Colonic mucosa (tissue), 4 donors: ENCODE measurements around the gene IFI35. TPM values are rescaled to one million over a fixed set of nuclear protein-coding genes. Genes with fewer than 3 reads are reported as not detected.

ENCODE experiments used
- DNase-seq: peaks from one replicate; pipeline ENCODE4 v3.0.0-alpha.2; 2020
- H3K27ac ChIP-seq: fragments of 200-600 bp; one replicate; pipeline ENCODE4 v1.8.0; 2021
- H3K27me3 ChIP-seq: fragments of 200-600 bp; one replicate; pipeline ENCODE4 v1.8.0; 2021
- H3K36me3 ChIP-seq: fragments of 200-600 bp; one replicate; pipeline ENCODE4 v1.8.0; 2021
- H3K4me1 ChIP-seq: fragments of 200-600 bp; one replicate; pipeline ENCODE4 v1.8.0; 2021; ENCODE audit warnings: mild to moderate bottlenecking
- H3K4me3 ChIP-seq: fragments of 200-600 bp; one replicate; pipeline ENCODE4 v1.8.0; 2021
- H3K9ac ChIP-seq, 2 donors: one replicate each; pipeline ENCODE4 v1.7.0; 2013; ENCODE audit warnings: control low read depth in 2 of 2, low read depth in 2 of 2, low read length in 2 of 2
- H3K9me3 ChIP-seq: fragments of 200-600 bp; one replicate; pipeline ENCODE4 v1.8.0; 2021
- CTCF ChIP-seq: fragments of 200-600 bp; IDR thresholded peaks from one replicate; pipeline ENCODE4 v1.8.0; 2022; ENCODE audit warnings: antibody characterized with exemption, mild to moderate bottlenecking
- intact Hi-C: fragments of 100-400 bp; cut with DNase I; formaldehyde crosslinking; loops from one replicate; pipeline ENCODE4 v1.14.1; 2022
- total RNA-seq, 2 donors: library from RNA; stranded (reverse); fragmentation: NEBNext Ultra II Directional in 1 of 2; extraction: Animal tissue kit (Norgen Biotek cat#: 25700) in 1 of 2; gene quantifications; one replicate each; pipeline ENCODE4 v1.2.1, GENCODE V29; 2021
- donor health status: healthy.
- donor health status: DM: no; HTN: no; CAD: no.
- donor health status: DM: no; HTN: no; CAD: no.

The IFI35 gene
- total RNA-seq, 2 donors from 2014 or later: 25.9 to 27.9 TPM

GRCh38 chr17:43019418-43019817, 12.8 kb downstream of the IFI35 start:
- Histone ChIP-seq H3K9ac (peak overlapping the region in 1 of 2 donors; percentile 51), H3K27me3 (no peaks in the 10 kb centered on the region), H3K27ac (peak overlapping the region; percentile 83), H3K36me3 (no peaks in the 10 kb centered on the region), H3K4me3 (no peak overlapping the region), H3K9me3 (no peaks in the 10 kb centered on the region), H3K4me1 (no peaks in the 10 kb centered on the region)
- intact Hi-C loops: no loop called here
- TF ChIP-seq CTCF: no peak
- no peak for DNase-seq

- no peak for DNase-seq
- Histone ChIP-seq H3K27ac (peak overlapping the region; percentile 83), H3K4me1 (no peaks in the 10 kb centered on the region), H3K27me3 (no peaks in the 10 kb centered on the region), H3K4me3 (no peak overlapping the region), H3K9ac (peak overlapping the region in 1 of 2 donors; percentile 51), H3K9me3 (no peaks in the 10 kb centered on the region), H3K36me3 (no peaks in the 10 kb centered on the region)
- intact Hi-C loops: loop anchor here (10.0 kb wide), 2 partner anchors 295 to 325 kb away; no protein-coding TSS in a partner anchor
- TF ChIP-seq CTCF: no peak
Observed at GRCh38 chr17:43020030-43020621, 13.5 kb downstream of the IFI35 start.

GRCh38 chr17:43020789-43021740, 14.5 kb downstream of the IFI35 start:
- peak; percentile 69 for DNase-seq
- Histone ChIP-seq H3K9me3 (no peaks in the 10 kb centered on the region), H3K27me3 (no peaks in the 10 kb centered on the region), H3K36me3 (no peaks in the 10 kb centered on the region), H3K9ac (peak overlapping the region; percentile 90 to 97), H3K4me1 (no peaks in the 10 kb centered on the region), H3K27ac (peak overlapping the region; percentile 83), H3K4me3 (peak overlapping the region; percentile 99)
- no peak for TF ChIP-seq CTCF
- intact Hi-C loops: loop anchor here (10.0 kb wide), 2 partner anchors 294 to 324 kb away; no protein-coding TSS in a partner anchor

- Histone ChIP-seq H3K27ac (peak within 1 kb of the TSS; percentile 83), H3K4me1 (no peaks in the 10 kb centered on the region), H3K36me3 (no peaks in the 10 kb centered on the region), H3K9ac (peak within 1 kb of the TSS; percentile 90 to 97), H3K27me3 (no peaks in the 10 kb centered on the region), H3K4me3 (peak within 1 kb of the TSS; percentile 99), H3K9me3 (no peaks in the 10 kb centered on the region)
- DNase-seq: peak; percentile 87
- intact Hi-C loops: loop anchor here (10.0 kb wide), 2 partner anchors 293 to 323 kb away; no protein-coding TSS in a partner anchor
- no peak for TF ChIP-seq CTCF
Observed at GRCh38 chr17:43021741-43022512, 15.3 kb downstream of the IFI35 start, which contains the start of gene VAT1. TSS of gene VAT1 (minus strand) at chr17:43022385. CDS start at chr17:43022322, 63 bp downstream.
